Measurements from ENCODE around the gene XYLT2.
"Not testable (repeated sequence)": the region's sequence is repeated elsewhere in the genome, so short reads cannot be mapped to it uniquely, and the experiment has no call there.

Gene XYLT2

DNA sequence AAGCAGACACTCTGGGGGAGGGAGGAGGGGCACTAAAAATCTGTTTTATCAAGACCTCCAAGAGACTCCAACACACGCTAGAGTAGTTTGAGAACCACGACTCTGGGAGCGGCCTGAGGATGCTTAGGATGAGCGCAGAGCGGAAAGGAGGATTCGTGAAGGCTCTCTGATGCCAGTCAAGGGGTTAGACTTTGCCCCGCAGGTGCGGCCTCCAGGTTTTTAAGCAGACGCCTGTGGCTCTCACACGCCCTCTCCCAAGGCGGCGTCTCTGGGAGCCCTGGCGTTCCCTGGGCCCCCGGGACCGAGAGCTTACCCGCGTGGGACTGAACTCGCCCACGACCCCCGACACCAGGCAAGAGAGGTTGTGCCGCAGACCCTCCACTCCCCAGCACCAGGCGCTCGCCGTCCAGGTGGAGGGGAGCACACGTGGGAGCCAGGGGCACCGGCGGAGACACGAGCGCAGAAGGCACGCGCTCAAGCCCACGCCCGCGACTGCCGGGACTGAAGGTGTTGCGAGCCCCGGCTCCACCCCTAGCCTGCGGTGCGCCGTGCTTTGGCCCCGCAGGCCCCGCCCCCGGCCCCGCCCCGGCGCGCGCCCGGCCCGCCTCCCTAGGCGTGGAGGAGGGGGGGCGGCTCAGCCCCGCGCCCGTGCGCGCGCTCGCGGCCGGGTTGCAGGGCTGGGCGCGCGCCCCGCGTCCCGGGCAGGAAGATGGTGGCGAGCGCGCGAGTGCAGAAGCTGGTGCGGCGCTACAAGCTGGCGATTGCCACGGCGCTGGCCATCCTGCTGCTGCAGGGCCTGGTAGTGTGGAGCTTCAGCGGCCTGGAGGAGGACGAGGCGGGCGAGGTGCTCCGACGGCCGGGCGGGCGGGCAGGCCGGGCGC, at the start of gene XYLT2:
Gene XYLT2 (plus strand): TSS at position 695 of the 881 bp plus-strand sequence. CDS start 15 bp downstream, at position 710.
- peak in 12 of 14 donors; percentile 29 to 84 (median 51) for DNase-seq

DNA sequence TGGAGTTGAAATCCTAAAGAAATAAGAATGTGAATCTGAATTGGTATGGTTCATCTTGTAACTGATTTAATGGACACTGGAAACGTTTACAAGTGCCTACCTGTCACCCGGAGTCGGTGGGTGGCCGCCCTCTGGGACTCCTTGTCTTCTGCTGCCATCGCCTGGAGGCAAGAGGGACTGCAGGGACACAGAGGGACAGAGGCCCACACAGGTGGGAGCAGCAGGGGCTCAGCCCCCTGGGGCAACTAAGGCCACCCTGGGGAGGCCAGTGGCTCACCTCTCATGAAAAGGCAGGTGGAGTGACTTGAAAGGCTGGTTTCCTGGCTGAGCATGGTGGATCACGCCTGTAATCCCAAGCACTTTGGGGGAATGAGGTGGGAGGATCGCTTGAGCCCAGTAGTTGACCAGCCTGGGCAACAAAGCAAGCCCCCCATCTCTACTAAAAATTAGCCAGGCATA, 48.5 kb upstream of the XYLT2 start:
- DNase-seq: peak in 13 of 14 donors; percentile 2 to 52 (median 15)

DNA sequence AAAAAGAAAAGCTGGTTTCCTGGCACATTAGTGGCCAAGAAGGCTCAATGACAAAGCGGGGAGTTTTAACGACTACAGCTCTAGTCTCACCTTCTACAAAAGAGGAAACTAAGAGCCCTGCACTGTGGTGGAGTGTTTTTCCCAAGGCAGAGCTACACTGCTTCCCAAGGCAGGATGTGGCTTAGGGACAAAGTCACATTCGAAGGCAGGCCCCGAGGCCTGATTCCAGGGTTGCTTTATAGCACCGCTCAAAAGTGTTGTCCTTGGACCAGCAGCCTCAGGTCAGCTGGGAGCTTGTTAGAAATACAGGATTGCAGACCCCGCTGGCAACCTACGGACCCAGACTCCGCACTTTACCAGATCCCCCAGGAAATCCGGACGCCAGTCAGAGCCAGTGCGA, 47.9 kb upstream of the XYLT2 start:
- no peak for DNase-seq

DNA sequence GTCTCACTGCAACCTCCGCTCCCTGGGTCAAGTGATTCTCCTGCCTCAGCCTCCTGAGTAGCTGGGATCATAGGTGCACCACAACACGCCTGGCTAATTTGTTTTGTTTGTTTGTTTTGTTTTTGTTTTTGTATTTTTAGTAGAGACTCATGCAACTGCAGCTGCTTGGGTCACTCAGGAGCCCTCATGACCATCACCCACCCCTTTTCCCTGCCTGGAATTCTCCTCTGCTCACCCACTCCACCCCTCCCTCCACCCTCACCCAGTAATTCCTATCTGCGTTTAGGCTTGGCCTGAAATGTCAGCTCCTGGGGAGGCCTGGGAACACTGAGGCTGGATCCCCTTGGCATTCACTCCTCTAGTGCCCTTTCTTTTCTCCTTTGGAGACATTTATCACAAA, 46.1 kb upstream of the XYLT2 start:
- no peak for DNase-seq

- DNase-seq: not testable (repeated sequence)
Measured at GRCh38 chr17:50300824-50301223, 45.1 kb upstream of the XYLT2 start.

DNA sequence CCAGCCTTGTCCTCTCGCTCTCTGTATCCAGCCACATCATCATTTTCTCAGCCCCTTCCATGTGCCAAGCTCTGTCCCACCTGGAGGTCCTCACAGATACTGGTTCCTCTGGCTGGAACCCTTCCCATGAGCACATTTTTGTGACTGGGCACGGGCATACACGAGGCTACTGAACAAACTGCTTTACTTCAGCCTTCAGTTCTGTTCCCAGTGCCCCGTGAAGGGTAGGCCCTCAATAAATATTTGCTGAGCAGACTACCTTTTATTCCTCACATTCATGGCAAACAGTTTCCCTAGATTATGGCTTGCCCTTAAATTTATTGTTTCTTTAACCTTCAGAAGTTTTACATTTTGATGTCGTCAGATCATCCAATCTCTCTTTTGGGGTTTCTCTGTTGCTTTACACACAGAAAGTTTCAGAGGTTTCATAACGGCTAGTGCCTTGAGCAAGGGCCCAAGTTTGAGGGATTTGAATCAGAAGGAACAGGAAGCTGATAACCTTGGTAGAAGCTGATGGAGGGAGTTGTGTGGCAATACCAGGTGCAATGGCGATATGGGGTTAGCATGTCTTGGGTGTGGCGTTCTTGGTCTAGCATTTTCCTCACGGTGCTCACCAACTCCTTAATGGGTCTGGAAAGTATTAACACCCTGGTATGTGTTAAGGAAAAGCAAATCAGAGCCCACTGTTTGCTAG, 43.9 kb upstream of the XYLT2 start:
- DNase-seq: no peak

DNA sequence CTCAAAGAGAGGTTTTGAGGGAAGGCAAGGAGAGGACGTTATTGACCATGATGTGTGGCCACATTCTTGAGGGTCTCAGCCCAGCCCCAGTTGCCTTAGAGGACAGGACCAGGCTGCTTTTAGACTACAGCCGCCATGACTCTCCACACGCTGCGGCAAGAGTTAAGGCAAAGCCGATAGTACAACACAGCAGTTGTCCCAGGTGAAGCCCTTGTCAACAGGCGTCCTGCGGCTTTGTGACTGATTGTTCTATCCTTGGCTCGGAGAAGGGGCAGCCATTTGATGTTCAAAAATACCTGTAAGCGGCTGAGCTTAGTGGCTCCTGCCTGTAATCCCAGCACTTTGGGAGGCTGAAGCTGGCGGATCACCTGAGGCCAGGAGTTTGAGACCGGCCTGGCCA, 42.9 kb upstream of the XYLT2 start:
- DNase-seq: no peak

DNA sequence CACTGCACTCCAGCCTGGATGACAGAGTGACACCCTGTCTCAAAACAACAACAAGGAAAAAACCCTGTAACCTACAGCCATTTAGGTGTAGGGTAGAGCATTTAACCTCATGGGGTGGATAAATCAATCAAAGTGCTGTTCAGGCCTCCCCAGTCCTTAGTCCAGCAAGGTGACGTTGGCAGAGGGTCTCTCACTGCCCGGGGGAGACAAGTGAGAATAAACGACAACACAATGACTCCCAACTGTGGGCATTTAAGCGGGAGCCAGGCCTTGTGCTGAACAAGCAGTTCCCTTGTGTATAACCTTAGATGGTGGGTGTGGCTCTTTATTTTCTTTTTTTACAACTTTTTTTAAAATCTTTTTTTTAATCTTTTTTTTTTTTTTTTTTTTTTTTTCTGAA, 42.3 kb upstream of the XYLT2 start:
- no peak for DNase-seq

GRCh38 chr17:50304781-50305404, 41.0 kb upstream of the XYLT2 start:
- no peak for DNase-seq

DNA sequence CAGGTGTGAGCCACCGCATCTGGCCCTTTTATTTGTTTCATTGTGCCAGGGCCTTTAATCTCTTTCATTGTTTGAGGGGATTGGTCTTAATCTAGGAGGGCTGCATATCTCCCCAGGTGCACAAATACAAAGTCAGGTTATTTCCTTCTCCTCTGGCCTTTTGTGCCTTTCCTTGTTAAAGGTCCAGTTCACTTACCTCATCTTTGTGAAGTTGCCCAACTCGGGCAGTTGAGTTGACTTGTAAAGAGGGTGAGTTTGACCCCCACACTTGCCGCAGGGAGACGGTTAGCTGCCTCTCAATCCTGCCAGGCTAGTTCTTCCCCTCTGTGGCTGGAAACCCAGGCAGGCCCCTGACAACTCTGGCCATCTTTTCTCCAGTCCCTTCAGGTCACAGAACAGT, 38.3 kb upstream of the XYLT2 start:
- DNase-seq: no peak

GRCh38 chr17:50308666-50309065, 37.3 kb upstream of the XYLT2 start:
- DNase-seq: no peak

DNA sequence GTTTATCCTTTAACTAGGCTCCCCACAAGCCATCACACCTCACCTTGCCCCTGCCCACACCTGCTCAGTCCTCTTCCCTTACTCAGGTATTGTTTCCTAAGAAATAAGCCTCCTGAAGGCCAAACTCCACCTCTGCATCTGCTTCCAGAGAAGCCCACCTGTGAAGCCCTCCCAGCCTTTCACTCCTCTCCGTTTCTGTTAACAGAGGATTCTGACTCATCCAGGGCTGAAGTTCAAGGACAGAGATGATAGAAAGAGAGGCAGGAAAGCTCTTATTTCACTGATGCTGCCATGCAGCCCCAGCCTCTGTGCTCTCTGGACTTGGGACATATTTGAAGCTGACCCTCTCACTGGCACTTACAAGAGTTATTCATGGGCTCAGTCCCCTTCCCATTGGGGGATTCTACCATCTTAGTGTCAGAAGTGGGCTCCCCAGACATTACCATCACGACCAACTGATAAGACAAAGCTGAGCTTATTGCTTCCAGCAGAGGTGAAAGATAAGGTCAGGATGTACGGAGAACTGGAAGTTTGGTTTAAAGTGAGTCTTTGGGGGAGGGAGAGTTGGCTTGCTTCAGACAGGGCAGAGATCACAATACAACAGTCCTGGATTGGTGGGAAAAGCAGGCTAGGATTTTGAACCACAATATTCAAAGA, 35.3 kb upstream of the XYLT2 start:
- no peak for DNase-seq

- no peak for DNase-seq
Measured at GRCh38 chr17:50311112-50311460, 34.8 kb upstream of the XYLT2 start.

DNA sequence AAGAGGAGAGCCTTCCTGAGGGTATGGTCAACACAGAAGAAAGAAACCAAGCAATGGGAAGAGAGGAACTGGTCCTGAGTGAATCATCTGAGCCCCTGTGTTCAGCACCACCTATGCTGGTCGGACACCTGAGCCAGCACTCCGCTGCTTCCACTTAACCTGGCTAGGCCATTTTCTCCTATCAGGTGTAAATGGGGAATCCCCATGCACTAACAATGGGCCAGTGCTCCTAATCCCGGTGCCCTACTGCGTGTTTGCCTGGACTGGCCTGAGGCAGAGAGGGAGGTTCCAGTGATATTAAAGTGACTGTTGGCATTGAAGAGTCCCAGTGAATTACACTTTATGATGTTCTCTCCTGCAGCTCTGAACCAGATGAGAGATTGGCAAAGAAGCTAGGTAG, 34.4 kb upstream of the XYLT2 start:
- DNase-seq: no peak

- DNase-seq: no peak
Measured at GRCh38 chr17:50312308-50312707, 33.6 kb upstream of the XYLT2 start.

GRCh38 chr17:50314456-50315011, 31.4 kb upstream of the XYLT2 start:
- no peak for DNase-seq

- DNase-seq: no peak
Measured at GRCh38 chr17:50316016-50316587, 29.8 kb upstream of the XYLT2 start.

DNA sequence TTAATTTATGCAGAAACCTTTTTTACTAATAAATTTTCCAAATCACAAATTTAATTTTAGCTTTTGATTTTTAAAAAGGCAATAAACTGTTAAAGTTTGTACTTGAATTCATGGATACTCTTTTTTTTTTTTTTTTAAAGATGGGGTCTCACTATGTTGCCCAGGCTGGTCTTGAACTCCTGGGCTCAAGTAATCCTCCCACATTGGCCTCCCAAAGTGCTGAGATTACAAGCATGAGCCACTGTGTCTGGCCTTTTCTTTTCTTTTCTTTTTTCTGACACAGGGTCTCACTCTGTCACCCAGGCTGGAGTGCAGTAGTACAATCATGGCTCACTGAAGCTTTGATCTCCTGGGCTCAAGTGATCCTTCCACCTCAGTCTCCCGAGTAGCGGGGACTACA, 29.3 kb upstream of the XYLT2 start:
- not testable (repeated sequence) for DNase-seq

DNA sequence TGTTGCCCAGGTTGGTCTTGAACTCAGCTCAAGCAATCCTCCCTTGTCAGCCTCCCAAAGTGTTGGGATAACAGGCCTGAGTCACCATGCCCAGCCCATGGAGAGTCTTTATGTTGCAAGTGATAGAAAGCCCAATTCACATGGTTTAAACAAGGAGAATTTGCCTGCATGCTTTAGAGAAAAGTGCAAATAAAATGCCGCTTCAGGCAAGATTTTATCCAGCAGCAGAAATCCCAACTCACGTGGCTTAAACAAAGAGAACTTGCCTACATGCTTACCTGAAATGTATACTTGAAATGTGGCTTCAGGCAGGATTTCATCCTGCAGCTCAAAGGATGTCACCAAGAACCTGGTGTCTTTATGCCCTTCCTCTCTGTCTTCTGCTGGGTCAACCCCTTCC, 28.8 kb upstream of the XYLT2 start:
- DNase-seq: no peak

GRCh38 chr17:50318501-50319285, 27.2 kb upstream of the XYLT2 start:
- DNase-seq: no peak

DNA sequence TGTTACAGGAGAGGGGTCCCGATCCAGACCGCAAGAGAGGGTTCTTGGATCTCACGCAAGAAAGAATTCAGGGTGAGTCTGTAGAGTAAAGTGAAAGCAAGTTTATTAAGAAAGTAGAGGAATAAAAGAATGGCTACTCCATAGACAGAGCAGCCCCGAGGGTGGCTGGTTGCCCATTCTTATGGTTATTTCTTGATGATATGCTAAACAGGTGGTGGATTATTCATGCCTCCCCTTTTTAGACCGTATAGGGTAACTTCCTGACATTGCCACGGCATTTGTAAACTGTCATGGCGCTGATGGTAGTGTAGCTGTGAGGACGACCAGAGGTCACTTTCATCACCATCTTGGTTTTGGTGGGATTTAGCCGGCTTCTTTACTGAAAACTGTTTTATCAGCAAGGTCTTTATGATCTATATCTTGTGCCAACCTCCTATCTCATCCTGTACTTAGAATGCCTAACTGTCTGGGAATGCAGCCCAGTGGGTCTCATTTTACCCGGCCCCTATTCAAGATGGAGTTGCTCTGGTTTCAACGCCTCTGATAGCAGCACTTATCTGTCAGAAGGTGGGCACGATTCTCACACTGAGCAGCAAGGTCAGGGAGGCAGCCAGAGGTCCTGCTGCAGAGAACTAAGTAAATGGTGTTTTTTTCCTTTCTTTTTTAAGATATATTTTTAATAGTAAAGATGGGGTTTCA, 26.5 kb upstream of the XYLT2 start:
- DNase-seq: no peak
